GM08714 (cell line): Measurements from ENCODE around the gene CHAF1A.

ENCODE experiments used
- H3K4me3 ChIP-seq: fragments of 200-500 bp; sonication (Bioruptor generic); 2 replicates; pipeline ENCODE4 v1.5.1; 2014; ENCODE audit warnings: mild to moderate bottlenecking, low read length, inconsistent platforms
- ZNF274 ChIP-seq: IDR thresholded peaks from 2 replicates; pipeline ENCODE4 v1.6.1; 2012; ENCODE audit warnings: mild to moderate bottlenecking, low read depth, low read length

The CHAF1A gene

DNA sequence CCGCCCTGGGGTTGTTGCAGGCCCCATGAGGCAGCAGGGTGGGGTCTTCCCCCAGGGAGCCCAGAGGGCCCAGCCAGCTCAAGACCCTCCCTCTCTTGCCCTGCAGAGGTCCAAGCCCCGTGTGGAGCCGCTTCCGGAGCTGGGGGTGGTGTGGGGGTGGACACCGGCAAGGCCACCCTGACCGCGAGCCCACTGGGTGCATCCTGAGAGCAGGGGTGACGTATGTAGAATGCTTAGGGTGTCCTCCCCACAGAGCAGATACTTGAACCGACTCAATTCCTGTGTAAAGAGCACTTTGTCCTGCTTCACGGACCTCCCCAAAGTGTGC, 40.3 kb downstream of the CHAF1A start:
- TF ChIP-seq ZNF274: no peak
- no peak overlapping the region for H3K4me3 ChIP-seq

DNA sequence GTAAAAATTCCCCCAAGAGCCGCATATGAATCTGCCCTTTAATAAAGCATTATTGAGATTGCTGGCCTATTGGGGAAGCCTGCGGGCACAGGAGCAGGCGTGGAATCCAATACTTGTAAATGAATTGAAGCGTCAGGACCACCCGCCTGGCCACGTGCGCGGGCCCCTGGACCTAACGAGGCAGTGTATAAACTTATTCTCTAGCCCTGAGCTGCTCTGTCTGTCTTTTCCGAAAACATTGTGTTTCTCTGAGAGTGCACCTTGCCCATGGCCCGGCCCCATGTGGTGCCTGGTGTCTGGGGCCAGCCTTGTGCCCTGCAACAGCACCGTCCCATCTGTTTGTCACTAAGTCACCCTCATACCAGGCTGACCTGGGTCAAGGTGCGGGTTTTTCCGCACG, 40.7 kb downstream of the CHAF1A start:
- TF ChIP-seq ZNF274: no peak
- no peak overlapping the region for H3K4me3 ChIP-seq

DNA sequence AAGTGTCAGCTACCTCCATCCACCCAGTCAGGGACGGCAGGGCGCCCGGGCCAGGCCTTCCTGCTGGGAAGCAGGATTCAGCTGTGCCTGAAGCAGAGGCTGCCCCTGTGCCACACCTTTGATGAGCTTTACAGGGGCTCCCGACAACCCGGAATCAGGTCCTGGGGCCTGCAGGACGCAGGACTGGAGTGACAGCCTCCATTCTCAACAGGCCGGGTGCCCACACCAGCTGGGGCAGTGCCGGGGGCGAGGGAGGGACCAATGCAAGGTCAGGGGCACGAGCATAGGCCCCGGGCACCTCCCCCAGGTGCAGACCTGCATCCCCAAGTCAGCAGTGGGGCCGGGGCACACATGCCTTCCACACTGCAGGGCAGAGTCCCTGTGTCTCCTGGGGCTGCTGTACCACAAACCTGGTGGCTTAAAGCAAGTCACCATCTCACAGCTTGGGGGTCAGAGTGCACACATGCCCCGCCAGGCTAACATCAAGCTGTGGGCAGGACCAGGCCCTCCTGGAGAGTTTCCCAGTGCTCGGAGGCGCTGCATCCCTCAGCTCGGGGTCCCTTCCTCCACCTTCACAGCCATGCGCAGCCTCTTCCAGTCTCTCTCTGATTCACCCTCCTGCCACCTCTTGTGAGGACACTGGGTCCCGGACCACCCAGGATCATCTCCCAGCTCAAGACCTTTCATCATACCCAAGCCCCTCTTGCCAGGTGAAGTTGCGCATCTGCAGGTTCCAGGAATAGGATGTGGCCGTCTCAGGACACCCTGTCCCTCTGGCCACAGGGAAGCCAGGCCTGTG, 41.7 kb downstream of the CHAF1A start:
- no peak for TF ChIP-seq ZNF274

DNA sequence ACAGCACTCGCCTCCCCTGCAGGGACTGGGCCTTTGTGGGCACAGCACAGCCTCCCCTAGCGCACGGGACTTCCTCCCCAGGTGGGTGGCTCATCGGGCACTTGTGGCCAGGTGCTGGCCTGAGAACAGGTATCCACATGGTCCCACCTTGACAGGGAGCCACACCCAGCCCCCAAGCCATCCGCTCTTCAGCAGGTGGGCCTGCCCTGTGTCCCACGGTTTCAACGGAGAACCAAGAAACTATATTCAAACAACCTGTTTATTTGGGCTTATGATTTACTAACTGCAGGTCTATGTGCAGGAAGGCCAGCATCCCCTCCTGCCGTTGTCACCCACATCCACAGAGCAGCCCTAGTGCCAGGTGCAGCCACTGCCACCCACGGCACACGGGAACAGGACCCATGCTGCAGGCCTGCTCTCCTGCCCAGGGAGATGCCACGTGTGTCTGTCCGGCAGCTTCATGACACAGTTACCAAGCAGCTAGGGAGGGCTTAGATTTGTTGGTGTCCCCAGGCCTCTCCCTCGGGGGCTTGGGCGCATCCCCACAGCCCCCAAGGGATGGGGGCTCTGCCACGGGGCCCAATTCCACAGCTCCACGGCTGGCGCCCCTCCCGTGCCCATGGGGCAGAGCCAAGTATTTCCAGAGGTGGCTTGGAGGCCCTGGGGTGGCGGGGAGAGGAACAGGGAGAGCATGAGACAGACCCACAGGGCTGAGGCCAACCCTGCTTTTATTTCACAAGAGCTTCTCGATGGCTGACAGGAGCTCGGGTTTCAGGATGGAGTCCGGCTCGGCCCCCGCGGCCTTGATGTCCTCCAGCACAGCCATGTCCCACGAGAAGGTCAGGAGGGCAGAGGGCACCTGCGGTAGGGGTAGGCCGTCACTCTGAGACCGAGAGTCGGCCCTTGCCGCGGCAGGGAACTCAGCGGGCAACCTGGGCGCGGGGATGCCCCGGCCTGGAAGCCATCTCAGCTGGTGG, 42.6 kb downstream of the CHAF1A start:
- no peak overlapping the region for H3K4me3 ChIP-seq
- TF ChIP-seq ZNF274: no peak

More for the DNA sequence above, 41.7 kb downstream of the CHAF1A start:
- H3K4me3 ChIP-seq: no peak overlapping the region

DNA sequence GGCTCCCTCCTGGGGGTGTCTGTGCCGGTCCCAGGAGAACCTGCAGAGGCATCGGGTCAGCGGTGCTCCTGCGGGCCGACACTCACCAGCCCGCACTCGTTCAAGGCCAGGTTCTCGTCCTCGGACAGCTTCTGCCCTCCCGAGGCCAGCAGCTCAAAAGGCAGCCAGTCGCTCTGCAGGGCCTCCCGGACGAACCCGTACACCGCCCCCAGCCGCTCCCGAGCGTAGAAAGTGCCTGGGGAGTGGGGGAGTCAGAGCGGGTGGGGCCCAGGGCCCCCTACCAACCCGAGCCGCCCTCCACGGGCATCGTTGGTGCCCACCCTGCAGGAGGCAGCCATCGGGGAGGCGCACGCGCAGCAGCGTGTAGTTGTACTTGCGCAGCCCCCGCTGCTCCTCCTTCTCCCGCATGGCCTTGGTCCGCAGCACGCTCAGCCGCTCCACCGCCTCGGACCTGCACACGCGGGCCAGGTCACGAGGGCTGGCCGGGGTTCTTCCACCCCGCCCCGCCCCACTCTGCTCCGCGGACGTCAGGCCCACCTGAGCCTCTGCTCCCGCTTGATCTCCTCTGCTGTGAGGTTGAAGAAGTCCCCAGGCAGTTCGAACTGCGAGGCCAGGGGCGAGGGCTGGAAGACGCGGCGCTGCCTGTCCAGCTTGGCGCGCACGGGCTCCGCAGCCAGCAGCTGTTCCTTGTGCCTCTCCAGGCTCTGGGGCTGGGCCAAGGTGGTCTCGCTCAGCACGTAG, 43.7 kb downstream of the CHAF1A start:
- no peak for TF ChIP-seq ZNF274
- no peak overlapping the region for H3K4me3 ChIP-seq

DNA sequence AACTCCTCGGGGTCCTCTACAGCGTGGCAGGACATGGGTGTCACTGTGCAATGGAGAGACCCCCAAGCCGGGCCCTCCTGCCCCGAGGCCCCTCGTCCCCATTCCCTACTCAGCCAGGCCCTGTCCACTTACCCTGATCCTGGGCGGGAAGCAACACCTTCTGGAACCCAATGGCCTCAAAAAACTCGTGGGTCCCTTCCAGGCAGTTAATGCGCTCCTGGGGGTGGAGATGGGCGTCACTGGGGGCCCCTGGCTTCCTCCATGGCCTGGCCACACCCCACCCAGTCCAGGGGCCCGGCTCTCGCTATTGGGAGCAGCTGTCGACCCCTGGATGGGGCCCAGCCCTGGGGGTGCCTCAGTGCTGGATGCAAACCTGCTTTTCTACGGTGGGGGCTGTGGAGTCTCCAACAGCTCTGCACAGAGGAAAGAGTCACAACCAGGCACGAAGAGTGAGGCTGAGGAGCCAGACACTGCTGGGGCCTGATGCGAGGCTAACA, 44.3 kb downstream of the CHAF1A start:
- H3K4me3 ChIP-seq: no peak overlapping the region
- TF ChIP-seq ZNF274: no peak

DNA sequence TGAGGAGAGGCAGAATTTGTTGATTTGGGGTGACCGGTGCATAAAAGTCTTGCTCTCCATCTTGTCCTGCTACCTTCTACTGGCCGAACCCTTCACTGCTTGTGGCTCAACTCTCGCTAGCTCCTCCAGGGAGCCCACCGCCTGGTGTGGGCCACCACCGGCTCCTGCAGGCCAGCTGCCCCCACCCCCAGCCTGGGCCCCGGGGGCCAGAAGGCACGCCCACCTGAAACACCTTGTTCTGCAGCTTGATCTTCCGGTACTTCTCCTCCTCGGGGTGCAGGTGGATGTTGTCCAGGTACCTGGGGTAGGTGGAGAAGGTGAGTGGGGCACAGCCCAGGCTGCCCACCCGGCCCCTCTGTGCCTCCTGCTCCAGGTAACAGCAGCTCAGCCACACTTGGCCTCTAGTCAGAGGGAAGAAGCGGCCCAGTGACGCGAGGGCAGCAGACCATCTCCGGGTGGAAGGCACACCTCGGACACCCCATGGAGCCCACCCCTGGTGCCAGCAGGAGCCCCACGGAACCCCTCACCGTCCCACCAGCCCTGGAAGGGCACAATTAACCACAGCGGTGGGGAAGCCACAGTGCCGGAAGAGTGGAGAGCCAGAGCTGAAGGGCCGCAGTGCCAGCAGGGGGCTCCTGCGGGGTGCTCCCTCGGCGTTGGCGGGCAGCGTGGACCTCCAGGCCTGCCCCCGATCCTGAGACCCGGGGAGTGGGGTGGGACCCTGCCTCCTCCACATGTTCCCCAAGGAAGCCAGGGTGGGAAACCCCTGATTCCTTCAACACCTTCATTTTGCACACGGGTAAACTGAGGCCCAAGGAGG, 45.1 kb downstream of the CHAF1A start:
- no peak for TF ChIP-seq ZNF274
- H3K4me3 ChIP-seq: no peak overlapping the region

DNA sequence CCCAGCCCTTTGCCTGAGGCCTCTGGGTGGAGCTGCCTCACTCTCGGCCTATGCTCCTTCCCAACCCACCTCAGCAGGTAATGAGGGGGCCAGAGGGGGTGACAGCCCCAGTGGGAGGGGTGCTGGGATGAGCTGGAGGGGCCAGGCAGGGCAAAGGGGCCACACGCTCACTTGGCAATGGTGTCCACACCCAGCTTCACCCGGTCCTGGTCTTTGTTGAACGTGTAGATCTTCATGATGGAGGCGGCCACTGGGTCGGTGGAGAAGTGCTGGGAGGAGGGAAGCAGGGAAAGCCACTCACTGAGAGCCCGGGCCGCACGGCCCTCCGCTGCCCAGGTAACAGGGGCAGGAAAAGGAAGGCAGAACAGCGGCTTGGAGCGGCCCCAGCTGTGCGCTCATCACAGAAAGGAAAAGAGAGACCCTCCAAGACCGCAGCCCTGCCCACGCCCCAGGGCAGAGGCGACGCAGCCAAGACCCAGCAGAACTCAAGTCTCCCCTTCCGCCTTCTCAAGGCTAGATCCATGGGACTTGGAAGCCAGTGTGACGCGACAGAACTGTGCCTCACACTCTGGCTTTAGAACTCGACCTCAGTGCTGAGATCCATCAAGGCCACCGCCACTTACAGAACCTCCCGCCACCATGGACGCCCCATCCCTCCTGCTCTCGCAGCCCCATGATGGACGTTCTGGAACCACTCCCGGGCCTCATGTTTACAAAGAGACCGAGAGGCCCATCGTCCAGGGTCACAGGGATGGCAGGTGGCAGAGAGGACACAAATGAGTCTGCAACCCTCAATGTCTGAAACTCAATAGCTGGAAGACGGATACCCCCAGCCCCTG, 45.9 kb downstream of the CHAF1A start:
- H3K4me3 ChIP-seq: no peak overlapping the region
- no peak for TF ChIP-seq ZNF274

DNA sequence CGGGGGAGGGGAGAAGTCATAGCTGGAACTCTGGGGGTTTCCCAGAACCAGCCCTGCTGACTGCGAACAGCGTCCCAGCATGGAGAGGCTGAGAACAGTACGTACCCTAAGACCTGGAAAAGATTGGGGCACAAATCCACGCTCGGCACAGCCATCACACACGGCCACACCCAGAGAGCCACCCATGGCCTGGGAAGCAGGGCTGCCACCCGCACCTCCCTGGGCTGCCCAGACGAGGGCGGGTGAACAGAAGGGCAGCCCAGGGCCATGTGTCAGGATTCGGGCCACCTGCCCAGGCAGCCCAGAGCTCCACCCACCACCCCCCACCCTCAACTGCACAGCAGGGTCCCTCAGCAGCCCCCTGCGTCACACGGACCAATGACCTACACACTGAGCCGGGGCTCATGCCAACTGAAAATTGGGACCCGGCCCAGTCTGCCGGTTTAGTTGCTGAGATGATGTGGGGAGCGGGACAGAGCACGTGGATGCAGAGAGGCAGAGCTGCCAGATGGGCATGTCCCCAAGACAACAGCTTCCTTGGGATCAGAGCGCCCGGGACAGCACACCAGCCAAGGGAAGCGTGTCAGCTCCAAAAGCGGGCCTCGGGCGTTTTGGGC, 46.7 kb downstream of the CHAF1A start:
- H3K4me3 ChIP-seq: no peak overlapping the region
- no peak for TF ChIP-seq ZNF274

DNA sequence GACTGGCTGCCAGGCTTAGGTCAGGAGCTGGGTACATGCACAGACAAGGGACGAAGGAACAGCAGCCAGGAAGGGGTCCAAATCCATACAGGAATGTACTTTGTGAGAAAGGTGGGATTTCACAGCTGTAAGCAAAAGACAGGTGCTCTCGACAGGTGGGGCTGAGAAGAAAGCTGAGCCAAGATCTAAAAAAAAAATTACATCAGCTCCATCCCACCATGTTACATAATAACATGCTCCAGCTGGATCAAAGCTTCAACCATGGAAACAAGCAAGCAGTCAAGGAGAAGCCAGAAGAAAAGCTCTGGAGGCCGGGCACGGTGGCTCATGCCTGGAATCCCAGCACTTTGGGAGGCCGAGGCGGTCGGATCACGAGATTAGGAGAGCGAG, 47.2 kb downstream of the CHAF1A start:
- TF ChIP-seq ZNF274: no peak
- no peak overlapping the region for H3K4me3 ChIP-seq

DNA sequence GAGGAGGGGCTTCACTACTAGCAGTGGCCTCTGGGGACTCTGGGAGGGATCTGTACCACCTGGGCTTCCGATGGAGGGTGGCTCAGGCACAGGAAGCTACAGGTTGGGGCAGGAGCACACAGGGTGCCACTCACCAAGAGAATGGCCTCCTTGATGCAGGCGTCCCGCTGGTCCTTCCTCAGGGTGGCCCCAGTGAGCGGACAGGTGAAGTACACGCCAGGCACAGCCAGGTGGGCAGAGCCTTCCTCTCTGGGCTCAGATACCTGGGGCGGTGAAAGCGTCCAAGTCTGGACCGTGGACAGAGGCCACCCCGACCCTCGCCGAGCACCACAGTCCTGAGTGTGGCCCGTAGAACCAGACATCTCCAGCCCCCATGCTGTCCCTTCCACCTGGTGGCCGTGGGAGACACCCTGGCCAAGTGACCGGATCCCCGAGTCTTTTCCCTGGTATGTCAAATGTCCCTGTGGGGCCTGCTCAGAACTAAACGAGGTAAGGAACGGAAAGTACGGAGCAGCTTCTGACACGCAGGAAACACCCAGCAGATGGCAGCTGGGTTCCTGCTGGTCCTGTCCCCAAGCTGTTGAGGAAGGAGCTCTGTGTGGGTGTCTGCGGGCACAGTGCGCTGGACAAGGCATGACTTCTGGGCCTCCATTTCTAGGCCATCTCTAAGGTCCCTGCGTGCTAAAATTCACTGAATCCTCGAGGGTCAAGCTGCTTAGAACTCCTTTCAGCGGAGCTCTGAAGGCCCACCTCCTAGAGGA, 50.0 kb downstream of the CHAF1A start:
- no peak overlapping the region for H3K4me3 ChIP-seq
- no peak for TF ChIP-seq ZNF274
